Sigmoid colon (tissue), 7 donors: ENCODE data around the gene SPEF2. TPM values are rescaled to one million over a fixed set of nuclear protein-coding genes. Genes with fewer than 3 reads are reported as not detected.

Experiments
- DNase-seq: peaks from one replicate; pipeline ENCODE4 v3.0.0-alpha.2; 2019
- H3K27ac ChIP-seq, 4 donors: fragments of 200-600 bp; sonication (generic); one replicate each; pipeline ENCODE4 v1.5.1; 2016 to 2019; ENCODE audit warnings: mild to moderate bottlenecking in 1 of 4
- H3K27me3 ChIP-seq, 3 donors: fragments of 200-600 bp; sonication (generic); one replicate each; pipeline ENCODE4 v1.5.1; 2019; ENCODE audit warnings: mild to moderate bottlenecking in 1 of 3
- H3K36me3 ChIP-seq, 4 donors: fragments of 200-600 bp; sonication (generic); one replicate each; pipeline ENCODE4 v1.5.1; 2016 to 2019
- H3K4me1 ChIP-seq, 4 donors: fragments of 200-600 bp; sonication (generic); one replicate each; pipeline ENCODE4 v1.5.1; 2017 to 2019
- H3K4me3 ChIP-seq, 4 donors: fragments of 200-600 bp; sonication (generic); one replicate each; pipeline ENCODE4 v1.5.1; 2017 to 2019; ENCODE audit warnings: mild to moderate bottlenecking in 2 of 4, moderate library complexity in 1 of 4
- H3K9me3 ChIP-seq, 4 donors: fragments of 200-600 bp in 3 of 4; sonication (generic) in 3 of 4; one replicate each; pipeline versions ENCODE4 v1.5.1 to v1.6.1; 2013 to 2019
- EP300 ChIP-seq, 4 donors: sonication (generic); formaldehyde crosslinking; IDR thresholded peaks; one replicate each; pipeline ENCODE4 v1.6.1; 2017; ENCODE audit warnings: antibody characterized with exemption in 4 of 4
- POLR2A ChIP-seq, 2 donors: fragments of 450-650 bp; IDR thresholded peaks; one replicate each; pipeline ENCODE4 v1.6.1; 2016; ENCODE audit warnings: antibody characterized with exemption in 2 of 2, mild to moderate bottlenecking in 2 of 2, moderate library complexity in 2 of 2
- POLR2AphosphoS5 ChIP-seq, 4 donors: sonication (generic); formaldehyde crosslinking; IDR thresholded peaks; one replicate each; pipeline ENCODE4 v1.6.1; 2017; ENCODE audit warnings: antibody characterized with exemption in 4 of 4
- WGBS, 2 donors: extraction: QIAGEN DNeasy Blood & Tissue Kit; methylation state at CpG; one replicate each; pipeline ENCODE4 v1.1.7; 2013; 5-methylcytosine and 5-hydroxymethylcytosine counted together
- intact Hi-C: fragments of 100-400 bp; cut with DNase I; formaldehyde crosslinking; loops from one replicate; pipeline ENCODE4 v1.15.1; 2023
- polyA plus RNA-seq, 3 donors: library from polyadenylated mRNA; stranded (reverse); fragments of 200-250 nt; gene quantifications; one replicate each; pipeline ENCODE4 v1.2.3, GENCODE V29; 2013
- total RNA-seq, 4 donors: library from RNA; depleted of rRNA; stranded (reverse); fragments of >200 nt; gene quantifications; one replicate each; pipeline ENCODE4 v1.1.0, GENCODE V29; 2016
- TF ChIP-seq, protein P1 (sequence below), 4 experiments: fragments of 450-650 bp in 3 of 4; fragments of 200-600 bp in 1 of 4; IDR thresholded peaks; one replicate each; pipeline ENCODE4 v1.5.1; 2016 to 2019; ENCODE audit warnings: antibody characterized with exemption in 4 of 4, mild to moderate bottlenecking in 3 of 4, moderate library complexity in 2 of 4
- donor health status: healthy with polysubstance abuse.
- donor health status: Bipolar disorder and iron deficiency.
- donor health status: healthy.

The SPEF2 gene
- total and polyA plus RNA-seq, 7 donors, result 0.92 to 5.5 (median 3.6) TPM

DNA sequence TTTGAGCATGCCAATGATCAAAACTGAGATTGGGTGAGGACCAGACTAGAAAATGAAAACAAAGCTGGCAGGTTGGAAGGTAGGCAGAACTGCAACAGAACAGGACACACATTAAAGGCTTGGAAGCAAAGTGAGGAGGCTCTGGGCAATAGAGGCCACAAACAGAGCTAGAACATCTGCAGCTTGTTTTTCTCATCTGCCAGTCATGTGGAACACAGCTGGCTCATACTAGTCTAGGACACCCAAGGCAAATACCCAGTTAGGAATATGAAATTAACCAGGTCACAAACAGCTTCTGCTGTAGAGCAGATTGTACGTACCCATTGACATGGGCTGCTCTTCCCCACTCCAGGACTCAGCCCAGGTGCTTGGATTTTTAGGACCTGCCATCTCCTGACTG is 61.7 kb downstream of the SPEF2 start:
- H3K27me3 ChIP-seq, result no peaks in the 10 kb centered on the region
- intact Hi-C loops, result no loop called here
- TF ChIP-seq EP300 (IDR thresholded peaks at IDR 0.05), result no peak
- TF ChIP-seq POLR2AphosphoS5 (IDR thresholded peaks at IDR 0.05), result no peak
- TF ChIP-seq, protein P1, sequence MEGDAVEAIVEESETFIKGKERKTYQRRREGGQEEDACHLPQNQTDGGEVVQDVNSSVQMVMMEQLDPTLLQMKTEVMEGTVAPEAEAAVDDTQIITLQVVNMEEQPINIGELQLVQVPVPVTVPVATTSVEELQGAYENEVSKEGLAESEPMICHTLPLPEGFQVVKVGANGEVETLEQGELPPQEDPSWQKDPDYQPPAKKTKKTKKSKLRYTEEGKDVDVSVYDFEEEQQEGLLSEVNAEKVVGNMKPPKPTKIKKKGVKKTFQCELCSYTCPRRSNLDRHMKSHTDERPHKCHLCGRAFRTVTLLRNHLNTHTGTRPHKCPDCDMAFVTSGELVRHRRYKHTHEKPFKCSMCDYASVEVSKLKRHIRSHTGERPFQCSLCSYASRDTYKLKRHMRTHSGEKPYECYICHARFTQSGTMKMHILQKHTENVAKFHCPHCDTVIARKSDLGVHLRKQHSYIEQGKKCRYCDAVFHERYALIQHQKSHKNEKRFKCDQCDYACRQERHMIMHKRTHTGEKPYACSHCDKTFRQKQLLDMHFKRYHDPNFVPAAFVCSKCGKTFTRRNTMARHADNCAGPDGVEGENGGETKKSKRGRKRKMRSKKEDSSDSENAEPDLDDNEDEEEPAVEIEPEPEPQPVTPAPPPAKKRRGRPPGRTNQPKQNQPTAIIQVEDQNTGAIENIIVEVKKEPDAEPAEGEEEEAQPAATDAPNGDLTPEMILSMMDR (IDR thresholded peaks at IDR 0.05), result no peak
- no peak for TF ChIP-seq POLR2A (IDR thresholded peaks at IDR 0.05)
- H3K27ac ChIP-seq, result no peak overlapping the region
- no peak for DNase-seq
- no peaks in the 10 kb centered on the region for H3K9me3 ChIP-seq
- WGBS, 2 donors, result 75 to 86% methylated on average over 1 of the region's 1 CpG
- H3K4me3 ChIP-seq, result no peak overlapping the region
- no peaks in the 10 kb centered on the region for H3K4me1 ChIP-seq
- no peaks in the 10 kb centered on the region for H3K36me3 ChIP-seq

DNA sequence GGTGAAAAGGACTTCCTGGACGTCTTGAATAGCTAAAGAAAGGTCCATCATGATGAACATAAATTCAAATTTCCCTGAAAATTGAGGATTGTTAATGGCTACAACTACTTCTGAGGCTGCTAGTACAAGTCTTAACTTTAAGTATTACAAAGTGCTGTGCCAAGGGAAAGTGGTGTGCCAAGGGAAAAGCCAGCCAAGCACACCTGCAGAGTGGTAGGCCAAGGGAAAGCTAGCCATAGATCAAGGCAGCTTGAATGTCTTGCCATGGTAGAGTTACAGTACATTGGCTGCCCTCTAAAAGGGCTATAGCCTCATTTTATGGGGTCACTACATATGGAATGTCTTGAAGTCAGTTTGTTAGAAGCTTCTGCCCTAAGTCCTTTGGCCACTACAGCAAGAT is 64.2 kb downstream of the SPEF2 start:
- H3K4me1 ChIP-seq, result no peaks in the 10 kb centered on the region
- H3K36me3 ChIP-seq, result no peaks in the 10 kb centered on the region
- H3K27me3 ChIP-seq, result no peaks in the 10 kb centered on the region
- intact Hi-C loops, result no loop called here
- no peak for TF ChIP-seq POLR2A (IDR thresholded peaks at IDR 0.05)
- TF ChIP-seq EP300 (IDR thresholded peaks at IDR 0.05), result no peak
- TF ChIP-seq, protein P1 (IDR thresholded peaks at IDR 0.05), result no peak
- no peak for TF ChIP-seq POLR2AphosphoS5 (IDR thresholded peaks at IDR 0.05)
- H3K9me3 ChIP-seq, result no peaks in the 10 kb centered on the region
- 72 to 73% methylated on average over 1 of the region's 1 CpG for WGBS, 2 donors
- no peak for DNase-seq
- H3K27ac ChIP-seq, result no peak overlapping the region
- H3K4me3 ChIP-seq, result no peak overlapping the region

DNA sequence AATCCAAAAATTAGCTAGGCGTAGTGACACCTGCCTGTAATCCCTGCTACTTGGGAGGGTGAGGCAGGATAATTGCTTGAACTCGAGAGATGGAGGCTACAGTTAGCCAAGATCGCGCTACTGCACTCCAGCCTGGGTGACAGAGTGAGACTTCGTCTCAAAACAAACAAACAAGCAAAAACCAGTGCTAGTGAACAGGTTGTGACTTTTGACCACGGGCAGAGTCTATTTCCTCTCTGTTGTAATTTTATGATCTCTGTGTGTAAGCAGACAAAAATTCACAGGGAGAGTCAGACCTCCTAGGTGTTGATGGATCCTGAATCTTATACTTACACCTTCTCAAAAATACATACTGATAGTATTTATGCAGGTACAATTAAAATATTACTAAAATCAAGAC is 65.8 kb downstream of the SPEF2 start:
- intact Hi-C loops, result no loop called here
- Histone ChIP-seq H3K9me3 (no peaks in the 10 kb centered on the region), H3K4me1 (no peaks in the 10 kb centered on the region), H3K27ac (no peak overlapping the region), H3K27me3 (no peaks in the 10 kb centered on the region), H3K36me3 (no peaks in the 10 kb centered on the region), H3K4me3 (no peak overlapping the region)
- DNase-seq, result no peak
- 34 to 66% methylated on average over 6 of the region's 6 CpGs for WGBS, 2 donors
- TF ChIP-seq, protein P1 (IDR thresholded peaks at IDR 0.05), result no peak
- no peak for TF ChIP-seq POLR2A (IDR thresholded peaks at IDR 0.05)

DNA sequence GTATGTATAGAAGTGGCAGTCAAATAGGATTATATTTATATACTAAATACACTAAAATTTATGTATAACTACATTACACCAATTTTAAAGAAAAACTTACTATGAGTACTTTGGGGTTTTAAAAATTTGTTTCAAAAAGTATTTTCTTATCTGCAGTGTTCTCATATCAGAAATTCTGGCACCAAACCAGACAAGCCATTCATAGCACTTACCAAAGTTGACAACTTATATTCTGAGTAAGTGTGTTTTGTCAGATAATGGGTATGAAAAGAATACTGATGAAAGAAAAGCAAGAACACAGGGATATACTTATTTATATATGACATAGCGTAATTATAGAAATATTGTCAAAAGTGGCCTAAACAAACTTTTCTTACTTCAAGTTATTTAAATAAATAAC is 67.5 kb downstream of the SPEF2 start:
- DNase-seq, result no peak
- Histone ChIP-seq H3K4me1 (no peaks in the 10 kb centered on the region), H3K9me3 (no peaks in the 10 kb centered on the region), H3K4me3 (no peak overlapping the region), H3K27ac (no peak overlapping the region), H3K27me3 (no peaks in the 10 kb centered on the region), H3K36me3 (no peaks in the 10 kb centered on the region)
- 96 to 97% methylated on average over 1 of the region's 1 CpG for WGBS, 2 donors
- intact Hi-C loops, result no loop called here
- TF ChIP-seq, protein P1 (IDR thresholded peaks at IDR 0.05), result no peak
- no peak for TF ChIP-seq POLR2A (IDR thresholded peaks at IDR 0.05)
- TF ChIP-seq POLR2AphosphoS5 (IDR thresholded peaks at IDR 0.05), result no peak

DNA sequence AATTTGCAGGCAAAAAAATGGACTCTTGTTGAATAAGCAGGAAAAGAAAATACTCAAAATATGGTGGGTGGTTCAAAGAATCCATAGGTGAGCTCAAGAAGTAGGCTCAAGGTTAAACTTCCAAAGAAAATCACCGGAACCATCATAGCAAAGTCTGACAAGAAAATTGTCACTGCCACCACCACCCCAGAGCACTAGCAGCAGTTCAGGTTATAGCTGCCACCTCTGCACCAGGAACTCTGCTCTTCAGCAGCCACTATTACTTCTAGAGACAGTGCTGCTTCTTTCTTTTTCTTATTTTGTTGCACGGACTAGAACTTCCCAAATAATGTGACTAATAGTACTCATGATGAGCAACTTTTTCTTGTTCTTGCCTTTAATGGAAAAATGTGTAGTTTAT is 70.3 kb downstream of the SPEF2 start:
- 85% methylated on average over 2 of the region's 2 CpGs for WGBS, 2 donors
- no peak overlapping the region for H3K4me3 ChIP-seq
- TF ChIP-seq EP300 (IDR thresholded peaks at IDR 0.05) (no peak), POLR2AphosphoS5 (IDR thresholded peaks at IDR 0.05) (no peak), POLR2A (IDR thresholded peaks at IDR 0.05) (no peak)
- TF ChIP-seq, protein P1 (IDR thresholded peaks at IDR 0.05), result no peak

More for the DNA sequence above, 70.3 kb downstream of the SPEF2 start:
- Histone ChIP-seq H3K27me3 (no peaks in the 10 kb centered on the region), H3K4me1 (no peaks in the 10 kb centered on the region), H3K27ac (no peak overlapping the region), H3K9me3 (no peaks in the 10 kb centered on the region), H3K36me3 (no peaks in the 10 kb centered on the region)
- intact Hi-C loops, result no loop called here
- DNase-seq, result no peak
